ENCODE data around the gene ACOT8. TPM values are rescaled to one million over a fixed set of nuclear protein-coding genes. Genes with fewer than 3 reads are reported as not detected.

ACOT8 gene
- polyA plus RNA-seq, 3 donors = 40.9 to 52.4 (median 44.6) TPM

GRCh38 chr20:45896641-45897161 is 39.5 kb upstream of the ACOT8 start:
- Histone ChIP-seq H2AFZ (ENCODE audit: insufficient read depth, low read depth, low read length, poor library complexity, severe bottlenecking) (no peak overlapping the region), H3K9me3 (replicated peaks in 1 of 2; ENCODE audit: control insufficient read depth in 1 of 2, insufficient read depth in 1 of 2, low read length in 2 of 2) (no peaks in the 10 kb centered on the region), H3K4me2 (replicated peaks; ENCODE audit: extremely low read depth, low read length, poor library complexity, severe bottlenecking) (no peak overlapping the region), H3K9ac (ENCODE audit: insufficient read depth, low read length, poor library complexity, severe bottlenecking) (no peak overlapping the region), H3K79me2 (ENCODE audit: insufficient read depth, low read length) (peaks cover 35% of the 10 kb centered on the region), H3K36me3 (replicated peaks in 1 of 2; ENCODE audit: control insufficient read depth in 1 of 2, insufficient read depth in 2 of 2, low read length in 2 of 2) (peaks cover 57 to 67% of the 10 kb centered on the region in 2 donors), H3K4me3 (replicated peaks in 1 of 3; ENCODE audit: low read depth in 2 of 3, low read length in 3 of 3) (no peak overlapping the region), H3K4me1 (ENCODE audit: control insufficient read depth in 1 of 2, insufficient read depth in 2 of 2, low read length in 2 of 2) (peaks cover 22 to 26% of the 10 kb centered on the region in 2 donors), H4K20me1 (ENCODE audit: insufficient read depth, low read length) (peaks cover 45% of the 10 kb centered on the region), H3K27me3 (ENCODE audit: control insufficient read depth in 2 of 2, insufficient read depth in 2 of 2, low read length in 2 of 2) (no peaks in the 10 kb centered on the region), H3K27ac (ENCODE audit: low read depth in 1 of 2, low read length in 2 of 2) (peak overlapping the region in 1 of 2 donors; percentile 6)
- DNase-seq = no peak
- intact Hi-C loops (cut with micrococcal nuclease) = no loop called here
- Mint-ChIP-seq H3K9me3 (peaks cover 0 to 3% (median 0%) of the 10 kb centered on the region in 7 donors), H3K4me3 (no peak overlapping the region), H3K27ac (peak overlapping the region in 2 of 7 donors; percentile 36 to 43), H3K4me1 (peaks cover 24% of the 10 kb centered on the region), H3K36me3 (peaks cover 59 to 69% of the 10 kb centered on the region in 2 donors), H3K27me3 (ENCODE audit: low read depth in 3 of 3) (no peaks in the 10 kb centered on the region)
- WGBS (ENCODE audit: insufficient coverage) = 97% methylated on average over 7 of the region's 14 CpGs
- no peak for TF ChIP-seq CTCF (IDR thresholded peaks at IDR 0.05)

GRCh38 chr20:45894797-45895196 is 37.6 kb upstream of the ACOT8 start:
- Histone ChIP-seq H4K20me1 (ENCODE audit: insufficient read depth, low read length) (peaks cover 45% of the 10 kb centered on the region), H3K27me3 (ENCODE audit: control insufficient read depth in 2 of 2, insufficient read depth in 2 of 2, low read length in 2 of 2) (no peaks in the 10 kb centered on the region), H3K9me3 (replicated peaks in 1 of 2; ENCODE audit: control insufficient read depth in 1 of 2, insufficient read depth in 1 of 2, low read length in 2 of 2) (no peaks in the 10 kb centered on the region), H3K4me1 (ENCODE audit: control insufficient read depth in 1 of 2, insufficient read depth in 2 of 2, low read length in 2 of 2) (peaks cover 36 to 45% of the 10 kb centered on the region in 2 donors), H3K79me2 (ENCODE audit: insufficient read depth, low read length) (peaks cover 47% of the 10 kb centered on the region), H2AFZ (ENCODE audit: insufficient read depth, low read depth, low read length, poor library complexity, severe bottlenecking) (no peak overlapping the region), H3K36me3 (replicated peaks in 1 of 2; ENCODE audit: control insufficient read depth in 1 of 2, insufficient read depth in 2 of 2, low read length in 2 of 2) (peaks cover 57 to 67% of the 10 kb centered on the region in 2 donors), H3K4me3 (replicated peaks in 1 of 3; ENCODE audit: low read depth in 2 of 3, low read length in 3 of 3) (no peak overlapping the region), H3K4me2 (replicated peaks; ENCODE audit: extremely low read depth, low read length, poor library complexity, severe bottlenecking) (no peak overlapping the region), H3K9ac (ENCODE audit: insufficient read depth, low read length, poor library complexity, severe bottlenecking) (no peak overlapping the region), H3K27ac (ENCODE audit: low read depth in 1 of 2, low read length in 2 of 2) (peak overlapping the region in 1 of 2 donors; percentile 39)
- TF ChIP-seq CTCF (IDR thresholded peaks at IDR 0.05) = no peak
- intact Hi-C loops (cut with micrococcal nuclease) = loop anchor here in 1 of 2 donors (5.0 kb wide), 1 partner anchor 37 kb away; the partner anchor contains the start of genes ACOT8 and ZSWIM3
- Mint-ChIP-seq H3K4me1 (peaks cover 31% of the 10 kb centered on the region), H3K27ac (peak overlapping the region in 1 of 7 donors; percentile 20), H3K4me3 (no peak overlapping the region), H3K9me3 (peaks cover 0 to 3% (median 0%) of the 10 kb centered on the region in 7 donors), H3K27me3 (ENCODE audit: low read depth in 3 of 3) (no peaks in the 10 kb centered on the region), H3K36me3 (peaks cover 59 to 65% of the 10 kb centered on the region in 2 donors)
- DNase-seq = no peak
- WGBS (ENCODE audit: insufficient coverage) = 46% methylated on average over 4 of the region's 12 CpGs

Measured in CD14-positive monocyte (primary cell).